MV-4-11 (cell line): ENCODE measurements around the gene DEFB114.

Source experiments
- DNase-seq: peaks from one replicate; lab custom pipeline; 2025; lab: John Stamatoyannopoulos, UW

Gene DEFB114

DNA sequence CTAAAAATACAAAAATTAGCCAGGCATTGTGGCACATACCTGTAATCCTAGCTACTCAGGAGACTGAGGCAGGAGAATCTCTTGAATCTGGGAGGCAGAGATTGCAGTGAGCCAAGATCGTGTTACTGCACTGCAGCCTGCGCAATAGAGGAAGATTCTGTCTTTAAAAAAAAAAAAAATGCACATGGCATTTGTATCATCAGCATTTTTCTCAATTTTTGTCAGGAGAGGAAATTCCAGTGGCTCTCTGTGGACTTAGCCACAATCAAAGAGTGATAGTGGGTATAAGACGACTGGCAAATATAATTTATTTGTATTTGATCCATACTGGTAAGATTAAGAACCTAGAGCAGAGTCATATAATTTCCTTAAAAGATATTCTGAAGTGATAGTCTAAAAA, 28.6 kb downstream of the DEFB114 start:
- DNase-seq, result no peak

DNA sequence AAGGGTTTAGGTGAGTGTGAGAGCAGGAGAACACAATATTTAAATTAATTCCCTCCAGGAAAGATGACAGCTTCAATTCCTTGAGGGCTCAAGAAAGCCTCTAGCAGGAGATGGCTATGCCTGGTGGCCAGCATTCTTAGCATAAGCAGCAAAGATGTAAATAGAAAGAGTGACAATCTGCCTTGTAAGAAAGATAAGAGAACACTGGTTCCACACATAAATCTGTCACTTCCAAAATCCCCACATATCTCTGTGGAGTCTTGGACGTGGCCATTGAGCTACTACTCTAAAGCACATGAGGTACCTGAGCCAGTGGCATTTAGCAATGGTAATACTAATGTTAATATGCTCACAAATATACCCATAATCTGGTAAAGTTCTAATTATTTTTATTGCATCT, 29.2 kb downstream of the DEFB114 start:
- no peak for DNase-seq

DNA sequence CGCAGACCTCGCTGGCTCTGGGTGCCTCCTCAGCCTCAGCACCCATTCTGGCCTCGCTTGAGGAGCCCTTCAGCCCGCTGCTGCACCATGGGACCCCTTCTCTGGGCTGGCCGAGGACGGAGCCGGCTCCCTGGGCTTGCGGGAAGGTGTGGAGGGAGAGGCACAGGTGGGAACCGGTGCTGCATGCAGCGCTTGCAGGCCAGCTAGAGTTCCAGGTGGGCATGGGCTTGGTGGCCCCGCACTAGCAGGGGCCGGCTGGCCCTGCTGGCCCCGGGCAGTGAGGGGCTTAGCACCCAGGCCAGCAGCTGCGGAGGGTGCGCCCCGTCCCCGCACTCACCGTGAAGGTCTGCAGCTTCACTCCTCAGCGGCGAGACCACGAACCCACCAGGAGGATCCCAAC, 30.4 kb downstream of the DEFB114 start:
- DNase-seq, result no peak

DNA sequence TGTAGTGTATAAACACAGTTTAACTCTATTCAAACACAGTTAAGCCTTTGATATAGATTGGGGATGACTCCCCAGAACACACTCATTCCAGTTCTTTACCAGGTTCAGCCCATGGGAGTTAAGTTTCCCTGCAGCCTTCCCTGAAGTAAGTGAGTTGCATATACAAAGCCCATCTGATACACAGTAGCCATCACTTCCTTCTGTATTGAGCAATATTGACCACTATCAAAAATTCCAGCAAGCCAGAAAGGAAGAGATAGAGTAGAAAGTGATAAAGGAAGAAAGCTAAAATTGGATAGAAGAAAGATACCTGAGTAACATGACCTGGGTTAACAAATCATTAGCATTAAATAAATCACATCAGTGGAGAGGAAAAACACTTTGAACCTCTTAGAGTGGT, 34.6 kb downstream of the DEFB114 start:
- no peak for DNase-seq

DNA sequence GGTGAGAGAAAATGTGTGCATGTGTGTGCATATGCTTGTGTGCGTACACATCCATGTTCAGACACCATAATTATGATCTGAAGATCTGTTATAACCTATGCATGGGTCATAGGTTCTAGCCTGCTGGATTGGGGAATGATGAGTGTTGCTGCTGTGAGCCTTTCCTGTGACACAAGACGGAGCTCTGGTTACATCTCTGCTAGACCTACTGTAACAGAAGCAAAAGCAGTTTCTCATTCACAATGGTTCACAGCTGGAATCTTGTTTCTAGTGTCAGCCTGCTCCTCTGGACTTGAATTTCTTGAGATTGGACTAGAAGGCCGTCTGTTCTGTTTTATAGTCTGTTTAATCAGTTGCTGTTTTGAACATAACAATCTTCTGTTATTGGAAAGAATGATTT, 40.1 kb downstream of the DEFB114 start:
- no peak for DNase-seq

DNA sequence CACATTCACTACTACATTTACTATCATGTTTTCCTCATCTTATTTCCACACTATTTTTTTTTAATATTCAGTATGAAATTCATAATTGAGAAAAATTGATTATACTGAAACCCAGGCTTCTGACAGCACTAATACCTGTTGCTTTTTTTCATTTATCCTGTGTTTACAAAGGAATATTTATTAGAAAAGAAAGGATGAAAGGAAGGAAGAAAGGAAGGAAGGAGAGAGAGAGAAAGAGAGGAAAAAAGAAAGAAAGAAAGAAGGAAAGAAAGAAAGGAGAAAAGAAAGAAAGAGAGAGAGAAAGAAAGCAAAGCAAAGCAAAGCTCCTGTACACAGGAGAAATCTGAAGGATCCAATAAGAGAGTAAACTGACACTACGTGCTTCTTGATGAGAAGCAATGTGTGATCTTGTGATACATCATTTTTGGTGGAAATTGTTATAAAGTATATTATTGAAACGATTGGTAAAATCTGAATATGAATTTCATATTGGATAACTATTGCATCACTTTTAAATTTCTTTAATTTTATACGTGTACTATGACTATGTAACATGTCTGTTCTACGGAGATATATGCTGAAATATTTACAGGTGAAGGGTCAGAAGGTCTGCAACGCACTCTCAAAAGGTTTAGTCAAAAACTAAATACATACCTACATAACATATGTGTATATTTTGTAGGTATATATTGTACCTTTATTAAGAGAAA, 43.9 kb downstream of the DEFB114 start:
- DNase-seq, result no peak

DNA sequence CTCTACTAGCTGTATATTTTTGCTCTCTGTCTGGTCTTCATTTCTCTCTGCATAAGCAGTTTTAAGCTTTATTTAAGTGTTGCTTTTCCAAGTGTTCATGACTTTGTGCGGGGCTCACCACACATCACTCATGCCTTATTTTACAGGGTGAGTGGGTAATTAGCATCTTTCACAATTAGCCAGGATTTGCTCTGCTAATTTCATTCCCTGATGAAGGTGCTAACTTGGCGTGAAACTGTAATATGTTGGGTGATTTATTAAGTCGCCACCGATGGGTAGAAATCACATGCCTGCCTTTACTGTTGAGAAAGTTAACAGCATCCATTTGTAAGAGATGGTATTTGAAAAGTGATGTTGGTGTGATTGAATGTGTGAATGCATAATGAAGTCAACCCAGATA, 44.7 kb downstream of the DEFB114 start:
- DNase-seq, result no peak

DNA sequence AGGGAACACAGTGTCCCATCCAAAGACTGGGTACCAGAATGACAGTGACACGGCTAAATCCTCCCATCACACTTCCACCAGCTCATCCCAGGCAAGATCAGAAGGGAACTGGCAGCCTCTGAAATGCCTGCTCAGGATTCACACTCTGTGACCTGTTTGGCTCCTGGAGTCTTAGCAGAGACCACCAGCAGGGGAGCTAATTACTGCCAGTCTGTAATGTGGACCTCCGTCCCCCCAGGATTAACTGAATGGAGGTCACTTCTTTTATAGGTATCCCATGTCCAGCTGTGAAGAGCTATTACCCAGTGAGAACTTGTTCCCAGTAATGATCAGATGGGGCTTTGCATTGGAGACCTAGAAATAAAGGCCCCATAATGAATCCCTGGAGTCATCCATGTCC, 45.2 kb downstream of the DEFB114 start:
- DNase-seq, result no peak

DNA sequence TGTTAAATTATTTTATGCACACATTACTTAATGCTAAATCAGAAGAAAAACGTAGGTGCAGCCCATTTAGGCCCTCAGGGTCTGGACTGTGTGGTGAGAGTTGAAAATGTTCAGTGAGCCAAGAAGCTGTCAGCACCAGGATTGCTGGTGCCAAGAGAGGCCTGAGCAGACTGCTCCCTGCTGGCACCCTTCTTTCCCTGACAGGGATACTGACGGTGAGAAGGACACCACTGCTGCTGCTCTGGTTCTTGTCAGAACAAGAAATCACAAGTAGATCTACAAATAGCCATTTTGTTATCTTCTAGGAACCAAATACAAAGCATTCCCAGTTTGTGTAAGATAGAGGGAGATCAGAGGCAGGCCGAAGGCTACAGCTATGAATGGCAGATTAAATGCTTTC, 48.9 kb downstream of the DEFB114 start:
- DNase-seq, result no peak

DNA sequence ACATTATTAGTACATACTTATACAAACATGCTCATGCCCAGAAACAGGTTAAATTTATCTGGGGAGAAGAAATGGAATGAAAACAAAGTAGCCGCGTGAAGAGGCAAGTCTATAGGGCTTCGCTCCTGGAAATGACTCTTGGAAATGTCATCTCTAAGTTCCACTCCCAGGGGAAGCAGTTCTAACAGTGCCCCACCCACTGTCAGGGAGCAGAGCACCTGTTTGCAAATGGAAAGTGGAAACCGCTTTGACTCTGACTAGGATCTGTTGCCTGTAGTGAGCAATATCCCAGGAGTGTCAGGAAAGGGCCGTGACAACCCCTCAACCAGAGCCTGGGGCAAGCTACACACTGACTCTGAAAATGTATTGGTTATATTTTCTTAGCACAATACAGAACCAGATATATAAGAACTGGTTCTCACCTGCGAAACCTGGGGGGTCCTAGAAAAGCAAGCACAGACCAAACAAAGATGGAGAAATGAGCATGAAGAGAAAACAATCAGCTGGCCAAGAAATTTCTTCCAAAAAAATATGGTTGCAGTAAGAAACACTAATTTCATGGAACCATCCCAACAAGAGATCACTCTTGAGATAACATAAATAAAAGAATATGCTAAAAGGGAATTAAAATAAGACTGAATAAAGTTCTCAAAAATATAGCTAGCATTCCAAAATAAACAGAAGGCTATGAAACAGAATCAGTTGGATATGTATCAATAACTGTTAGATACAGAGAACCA, 50.2 kb downstream of the DEFB114 start:
- DNase-seq, result no peak

DNA sequence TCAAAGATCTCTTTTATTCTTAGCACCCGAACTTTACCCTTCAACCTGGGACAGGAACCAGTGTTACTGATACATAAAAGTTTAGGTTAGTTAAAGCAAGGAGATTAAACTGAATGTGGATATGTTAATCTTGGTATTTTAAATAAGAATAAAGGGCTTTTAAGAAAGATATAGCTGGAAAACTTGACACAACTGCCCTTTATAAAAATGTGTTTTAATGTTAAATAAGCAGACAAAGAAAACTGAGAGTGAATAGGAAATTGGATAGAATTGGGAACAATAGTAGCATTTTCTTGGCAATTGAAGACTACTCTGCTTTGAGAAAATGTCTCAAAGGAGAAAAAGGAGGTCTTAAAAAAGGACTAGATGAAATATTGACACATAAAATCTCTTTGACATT, 51.8 kb downstream of the DEFB114 start:
- no peak for DNase-seq

DNA sequence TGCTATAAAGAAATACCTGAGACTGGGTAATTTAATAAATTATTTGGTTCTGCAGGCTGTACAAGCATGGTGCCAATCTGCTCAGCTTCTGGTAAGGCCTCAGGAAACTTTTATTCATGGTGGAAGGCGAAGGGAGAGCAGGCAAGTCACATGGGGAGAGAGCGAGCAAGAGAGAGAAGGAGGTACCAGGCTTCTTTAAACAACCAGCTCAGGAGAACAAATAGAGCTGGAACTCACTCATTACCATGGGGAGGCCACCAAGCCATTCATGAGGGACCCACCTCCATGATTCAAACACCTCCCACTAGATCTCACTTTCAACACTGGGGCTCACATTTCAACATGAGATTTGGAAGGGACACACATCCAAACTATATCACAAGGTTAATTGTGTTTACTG, 52.7 kb downstream of the DEFB114 start:
- no peak for DNase-seq
